Skin epidermis (tissue), 12 donors: ENCODE measurements around the gene WDR5B.
"Not testable (repeated sequence)": the region's sequence is repeated elsewhere in the genome, so short reads cannot be mapped to it uniquely, and the experiment has no call there.

Experiments
- H3K27ac ChIP-seq, 21 experiments: fragments of 200-600 bp; sonication (generic) in 11 of 21; one replicate each; pipeline ENCODE4 v1.5.0; 2020; ENCODE audit warnings: mild to moderate bottlenecking in 3 of 21, inconsistent platforms in 2 of 21, moderate library complexity in 2 of 21
- H3K4me3 ChIP-seq, 7 experiments: fragments of 200-600 bp; sonication (generic) in 2 of 7; one replicate each; pipeline ENCODE4 v1.5.0; 2020; ENCODE audit warnings: inconsistent platforms in 2 of 7, mild to moderate bottlenecking in 2 of 7, moderate library complexity in 1 of 7

WDR5B gene

DNA sequence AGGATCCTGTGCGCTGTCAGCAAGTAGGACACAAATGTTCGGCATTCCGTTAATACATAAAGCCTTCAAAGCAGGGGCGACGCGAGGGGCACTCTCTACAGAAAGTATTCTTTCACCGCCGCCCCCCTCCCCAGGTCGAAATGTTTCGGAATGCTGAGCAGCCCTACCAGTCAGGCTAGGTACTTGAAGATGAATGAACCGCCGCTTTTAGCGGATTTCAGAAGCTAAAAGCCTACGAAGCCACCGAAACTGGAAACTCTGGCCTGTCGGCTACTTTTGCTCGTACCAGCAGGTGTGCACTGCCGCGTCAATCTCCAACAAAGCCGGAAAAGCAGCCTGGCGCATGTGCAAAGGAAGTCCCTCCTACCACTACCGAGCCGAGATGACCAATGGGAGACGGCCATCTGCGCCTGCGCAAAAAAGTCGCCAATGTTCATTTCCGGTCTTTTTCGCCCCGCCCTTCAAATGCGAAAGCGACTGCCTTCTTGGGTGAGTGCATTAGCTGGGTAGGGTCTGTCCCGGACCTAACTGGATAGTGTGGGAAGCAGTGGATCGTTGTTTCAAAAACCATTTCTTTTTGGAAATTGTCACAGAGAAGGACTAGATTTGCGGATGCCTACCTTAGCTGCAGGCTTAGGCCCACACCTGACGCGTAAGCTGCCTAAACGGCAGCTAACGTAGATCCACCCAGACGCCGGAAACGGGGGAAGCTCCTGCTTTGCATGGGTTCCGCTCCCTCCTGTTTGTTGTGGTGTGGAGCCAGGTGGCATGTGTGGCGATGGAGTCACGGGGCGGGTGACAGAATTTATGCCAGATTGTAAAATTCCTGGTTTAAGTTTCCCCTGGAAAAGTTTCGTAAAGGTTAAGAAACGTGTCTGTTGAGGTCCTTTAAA is at the start of gene WDR5B:
Gene WDR5B (minus strand): TSS at position 301 of the 893 bp plus-strand sequence. CDS start 534 bp downstream, outside the sequence.
- Histone ChIP-seq H3K4me3 (peak within 1 kb of the TSS; percentile 53 to 79 (median 70)), H3K27ac (peak within 1 kb of the TSS; percentile 37 to 96 (median 90))

DNA sequence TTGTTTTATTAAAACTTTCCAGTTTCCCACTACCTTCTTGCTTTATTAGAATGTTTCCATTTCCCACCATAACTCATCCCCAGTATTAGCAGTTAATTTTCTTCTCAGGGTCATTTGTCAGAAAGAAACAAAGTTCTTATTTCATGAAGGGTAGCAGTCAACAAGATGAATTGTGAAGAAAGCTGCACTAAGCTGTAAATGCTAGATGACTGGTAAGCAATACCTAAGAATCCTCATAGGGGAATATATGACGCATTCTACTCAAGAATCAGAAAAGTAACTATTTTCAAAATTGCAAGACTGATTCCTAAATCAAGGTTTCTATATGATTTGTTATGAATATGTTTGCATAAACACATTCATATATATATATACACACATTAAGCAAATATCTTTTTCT is 48.8 kb upstream of the WDR5B start:
- Histone ChIP-seq H3K4me3 (no peak overlapping the region), H3K27ac (no peak overlapping the region)

DNA sequence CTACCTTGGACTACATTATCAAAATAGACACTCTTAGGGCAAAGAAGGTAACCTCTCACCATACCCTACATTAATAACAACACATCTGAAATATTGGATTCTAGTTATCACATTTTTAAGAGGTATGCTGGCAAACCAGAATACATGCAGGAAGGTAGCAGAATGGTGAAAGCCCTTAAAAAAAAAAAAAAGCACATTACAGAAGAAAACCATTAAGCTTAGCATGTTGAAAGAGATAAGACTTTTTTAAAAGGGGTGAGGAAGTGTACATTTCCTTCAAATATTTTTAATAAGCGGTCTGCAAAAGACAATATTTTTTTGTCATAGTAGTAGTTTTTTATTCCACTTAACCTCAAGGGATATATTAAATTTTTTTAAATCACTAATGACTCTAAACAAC is 46.5 kb upstream of the WDR5B start:
- H3K4me3 ChIP-seq: no peak overlapping the region
- H3K27ac ChIP-seq: no peak overlapping the region

DNA sequence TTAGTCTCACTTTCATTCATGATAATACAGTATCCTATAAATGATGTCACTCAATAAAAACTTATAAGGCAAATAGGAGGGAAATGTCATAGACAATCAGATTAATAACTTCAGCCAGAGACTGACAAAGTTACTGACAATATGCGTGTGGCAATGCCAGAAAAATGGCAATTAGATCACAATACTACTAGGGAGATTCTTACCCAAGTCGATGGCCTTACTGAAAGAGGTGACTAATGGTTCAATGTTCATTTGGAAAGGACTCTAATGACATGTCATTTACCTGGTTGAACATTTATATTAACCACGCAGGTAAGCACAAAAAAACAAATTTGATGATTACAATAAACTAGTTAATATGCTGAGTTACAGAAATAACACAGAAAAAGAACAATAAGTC is 45.9 kb upstream of the WDR5B start:
- Histone ChIP-seq H3K27ac (no peak overlapping the region), H3K4me3 (no peak overlapping the region)

DNA sequence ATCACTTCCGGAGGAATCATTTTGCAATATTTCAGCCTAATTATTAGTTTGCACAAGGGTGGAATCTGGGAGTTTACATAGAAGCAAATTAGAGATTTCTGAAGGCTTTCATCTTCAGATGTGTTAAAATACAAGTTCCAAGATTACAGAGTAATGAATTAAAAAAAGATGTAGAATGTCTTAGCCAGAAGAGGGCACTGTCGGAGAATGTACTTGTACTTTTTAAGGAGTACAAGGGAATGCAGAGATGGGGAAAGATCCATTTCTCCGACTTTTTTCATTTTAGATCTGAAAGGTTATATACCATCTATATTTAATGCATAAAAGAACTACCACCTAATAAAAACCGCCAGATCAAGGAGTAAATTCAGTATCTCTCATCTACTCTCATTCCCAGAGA is 43.1 kb upstream of the WDR5B start:
- Histone ChIP-seq H3K27ac (no peak overlapping the region), H3K4me3 (no peak overlapping the region)

DNA sequence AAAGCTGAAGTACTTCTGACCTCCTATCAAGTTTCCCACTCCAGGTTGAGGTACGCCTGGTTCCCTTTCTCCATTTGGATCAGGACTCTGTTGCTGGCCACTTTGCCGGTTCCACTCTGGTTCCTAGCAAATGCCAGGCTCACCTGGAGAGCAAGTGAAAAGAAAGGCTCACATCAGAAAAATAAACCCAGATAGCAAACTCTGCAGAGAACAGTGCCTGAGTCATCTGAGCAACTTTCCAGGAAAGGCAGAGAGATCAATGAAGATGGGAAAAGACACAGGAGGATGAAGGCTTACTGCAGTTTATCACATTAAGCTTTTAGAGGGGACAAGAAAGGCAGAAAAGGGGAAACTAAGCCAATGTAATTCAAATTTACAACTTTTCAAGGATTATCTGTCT is 41.8 kb upstream of the WDR5B start:
- no peak overlapping the region for H3K4me3 ChIP-seq

DNA sequence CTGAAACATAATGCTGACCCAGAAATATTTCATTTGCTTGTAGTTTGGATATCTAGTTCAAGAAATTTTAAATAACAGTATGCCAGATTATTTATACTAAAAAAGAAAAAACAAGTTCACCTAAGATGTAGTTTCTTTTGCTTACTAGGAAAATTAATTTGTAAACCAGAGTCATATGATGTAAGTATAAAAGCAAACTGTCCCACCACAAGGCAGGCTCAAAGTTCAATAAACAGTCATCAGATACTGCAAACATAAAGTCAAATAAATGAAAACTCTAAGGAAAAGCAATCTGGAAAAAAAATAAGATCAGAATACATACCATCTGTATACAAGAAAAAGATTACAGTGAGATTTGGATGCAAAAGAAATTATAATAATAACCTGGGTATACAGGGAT is 40.2 kb upstream of the WDR5B start:
- no peak overlapping the region for H3K4me3 ChIP-seq
- H3K27ac ChIP-seq: no peak overlapping the region

More for the DNA sequence above, 41.8 kb upstream of the WDR5B start:
- no peak overlapping the region for H3K27ac ChIP-seq

DNA sequence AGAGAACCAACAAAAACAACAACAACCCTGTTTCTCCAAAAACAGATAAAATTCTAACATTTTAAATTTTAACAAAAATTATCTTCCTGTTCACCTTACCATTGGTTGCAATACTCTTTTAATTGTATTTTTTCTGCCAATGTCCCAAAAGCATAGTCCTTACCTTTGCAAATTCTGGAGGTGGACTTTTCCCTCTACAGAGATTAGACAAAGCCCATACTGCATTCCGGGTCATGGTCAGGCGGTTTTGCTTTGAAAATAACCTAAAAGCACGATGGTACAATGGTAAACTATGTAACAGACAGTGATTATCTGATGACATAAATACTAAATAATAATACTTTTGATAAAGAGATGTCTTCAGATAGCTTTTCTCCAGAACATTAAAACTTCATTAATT is 35.5 kb upstream of the WDR5B start:
- Histone ChIP-seq H3K4me3 (no peak overlapping the region), H3K27ac (no peak overlapping the region)

DNA sequence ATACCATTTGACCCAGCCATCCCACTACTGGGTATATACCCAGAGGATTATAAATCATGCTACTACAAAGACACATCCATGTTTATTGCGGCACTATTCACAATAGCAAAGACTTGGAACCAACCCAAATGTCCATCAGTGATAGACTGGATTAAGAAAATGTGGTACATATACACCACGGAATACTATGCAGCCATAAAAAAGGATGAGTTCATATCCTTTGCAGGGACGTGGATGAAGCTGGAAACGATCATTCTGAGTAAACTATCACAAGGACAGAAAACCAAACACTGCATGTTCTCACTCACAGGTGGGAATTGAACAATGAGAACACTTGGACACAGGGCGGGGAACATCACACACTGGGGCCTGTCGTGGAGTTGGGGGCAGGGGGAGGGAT is 32.4 kb upstream of the WDR5B start:
- not testable (repeated sequence) for H3K4me3 ChIP-seq

DNA sequence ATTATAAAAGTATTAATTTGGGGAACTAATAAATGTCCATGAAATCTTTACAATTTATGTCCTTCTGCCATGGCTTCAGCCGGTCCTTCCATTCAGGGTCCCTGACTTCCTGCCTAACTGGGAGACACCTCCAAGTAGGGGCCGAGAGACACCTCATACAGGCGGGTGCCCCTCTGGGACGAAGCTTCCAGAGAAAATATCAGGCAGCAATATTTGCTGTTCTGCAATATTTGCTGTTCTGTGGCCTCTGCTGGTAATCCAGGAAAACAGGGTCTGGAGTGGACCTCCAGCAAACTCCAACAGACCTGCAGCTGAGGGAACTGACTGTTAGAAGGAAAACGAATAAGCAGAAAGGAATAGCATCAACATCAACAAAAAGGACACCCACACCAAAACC is 28.6 kb upstream of the WDR5B start:
- not testable (repeated sequence) for H3K4me3 ChIP-seq

More for the DNA sequence above, 32.4 kb upstream of the WDR5B start:
- H3K27ac ChIP-seq: not testable (repeated sequence)

DNA sequence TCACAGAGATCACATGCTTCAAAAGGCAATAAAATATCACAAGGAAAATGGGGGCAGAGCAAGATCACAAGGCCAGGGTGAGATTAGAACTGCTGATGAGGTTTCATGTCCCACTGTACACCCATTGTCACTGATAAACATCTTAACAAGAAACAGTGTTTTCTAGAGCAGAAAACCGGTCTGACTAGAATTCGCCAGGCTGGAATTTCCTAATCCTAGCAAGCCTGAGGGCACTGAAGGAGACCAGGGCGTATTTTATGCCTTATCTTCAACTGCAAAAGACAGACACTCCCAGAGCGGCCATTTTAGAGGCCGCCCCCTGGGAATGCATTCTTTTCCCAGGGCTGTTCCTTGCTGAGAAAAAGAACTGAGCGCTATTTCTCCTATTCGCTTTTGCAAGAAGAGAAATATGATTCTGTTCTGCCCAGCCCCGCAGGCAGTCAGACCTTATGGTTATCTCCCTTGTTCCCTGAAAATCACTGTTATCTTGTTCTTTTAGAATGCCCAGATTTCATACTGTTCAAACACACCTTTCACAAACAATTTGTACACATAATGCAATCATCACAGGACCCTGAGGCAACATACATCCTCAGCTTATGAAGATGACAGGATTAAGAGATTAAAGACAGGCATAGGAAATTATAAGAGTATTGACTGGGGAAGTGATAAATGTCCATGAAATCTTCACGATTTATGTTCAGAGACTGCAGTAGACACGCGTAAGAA is 28.1 kb upstream of the WDR5B start:
- H3K4me3 ChIP-seq, H3K27ac ChIP-seq: not testable (repeated sequence)

More for the DNA sequence above, 28.6 kb upstream of the WDR5B start:
- H3K27ac ChIP-seq: not testable (repeated sequence)

DNA sequence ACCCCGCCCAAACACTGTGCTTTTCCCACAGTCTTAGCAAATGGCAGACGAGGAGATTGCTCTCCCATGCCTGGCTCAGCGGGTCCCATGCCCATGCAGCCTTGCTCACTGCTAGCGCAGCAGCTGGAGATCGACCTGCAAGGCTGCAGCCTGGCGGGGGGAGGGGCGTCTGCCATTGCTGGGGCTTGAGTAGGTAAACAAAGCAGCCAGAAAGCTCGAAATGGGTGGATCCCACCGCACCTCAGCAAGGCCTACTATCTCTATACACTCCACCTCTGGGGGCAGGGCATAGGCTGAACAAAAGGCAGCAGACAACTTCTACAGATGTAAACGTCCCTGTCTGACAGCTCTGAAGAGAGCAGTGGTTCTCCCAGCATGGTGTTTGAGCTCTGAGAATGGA is 27.2 kb upstream of the WDR5B start:
- Histone ChIP-seq H3K4me3 (no peak overlapping the region), H3K27ac (no peak overlapping the region)

DNA sequence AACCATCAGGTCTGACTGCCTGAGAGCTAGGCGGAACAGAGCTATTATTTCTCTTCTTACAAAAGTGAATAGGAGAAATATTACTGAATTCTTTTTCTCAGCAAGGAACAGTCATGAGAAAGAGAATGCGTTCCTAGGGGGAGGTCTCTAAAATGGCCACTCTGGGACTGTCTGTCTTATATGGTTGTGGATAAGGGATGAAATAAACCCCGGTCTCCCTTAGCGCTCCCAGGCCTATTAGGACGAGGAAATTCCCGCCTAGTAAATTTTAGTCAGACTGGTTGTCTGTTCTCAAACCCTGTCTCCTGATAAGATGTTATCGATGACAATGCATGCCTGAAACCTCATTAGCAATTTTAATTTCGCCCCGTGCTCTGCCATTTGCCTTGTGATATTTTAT is 20.1 kb upstream of the WDR5B start:
- H3K4me3 ChIP-seq: no peak overlapping the region

DNA sequence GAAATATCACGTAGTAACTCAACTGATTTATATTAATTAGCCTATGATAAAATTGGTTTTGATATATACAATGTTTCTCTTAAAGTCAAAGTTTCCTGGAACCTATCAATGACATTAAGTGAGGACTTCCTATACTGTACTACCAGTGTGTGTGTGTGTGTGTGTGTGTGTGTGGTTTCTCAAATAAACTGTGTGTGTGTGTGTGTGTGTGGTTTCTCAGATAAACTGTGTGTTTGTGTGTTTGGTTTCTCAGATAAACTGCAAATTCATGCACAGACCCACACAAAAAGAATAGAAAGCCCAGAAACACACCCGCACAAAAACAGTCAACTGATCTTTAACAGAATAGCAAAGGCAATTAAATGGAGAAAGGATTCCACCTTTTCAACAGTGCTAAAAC is 14.5 kb upstream of the WDR5B start:
- Histone ChIP-seq H3K27ac (no peak overlapping the region), H3K4me3 (no peak overlapping the region)

More for the DNA sequence above, 20.1 kb upstream of the WDR5B start:
- H3K27ac ChIP-seq: no peak overlapping the region

DNA sequence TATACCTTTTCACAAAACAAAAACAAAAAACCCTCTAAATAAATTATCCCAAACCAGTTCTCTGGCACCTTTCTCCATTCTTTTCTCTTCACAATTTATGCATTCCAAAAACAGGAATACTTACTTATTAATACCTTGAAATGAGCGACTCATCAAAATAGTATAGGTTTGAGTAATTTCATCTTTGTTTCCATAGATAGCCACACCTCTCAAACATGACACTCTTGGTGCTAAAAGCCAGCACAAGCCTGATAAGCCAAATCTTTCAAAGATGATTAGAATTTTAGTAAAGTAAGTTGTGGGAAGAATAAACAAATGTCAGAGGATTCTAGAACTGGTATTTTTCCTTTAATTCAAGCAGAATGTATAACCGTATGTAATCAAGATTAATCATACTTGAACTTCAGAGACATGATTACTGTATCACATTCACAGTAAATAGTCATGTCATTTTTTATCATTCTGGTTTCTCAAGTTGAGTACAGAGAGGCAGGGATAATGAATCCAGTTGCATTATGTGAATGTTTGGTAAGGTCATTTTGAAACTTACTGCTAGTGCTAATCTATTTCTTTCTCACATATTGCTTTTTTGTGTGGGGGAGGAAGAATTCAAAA is 12.1 kb upstream of the WDR5B start:
- H3K27ac ChIP-seq: no peak overlapping the region
- no peak overlapping the region for H3K4me3 ChIP-seq

DNA sequence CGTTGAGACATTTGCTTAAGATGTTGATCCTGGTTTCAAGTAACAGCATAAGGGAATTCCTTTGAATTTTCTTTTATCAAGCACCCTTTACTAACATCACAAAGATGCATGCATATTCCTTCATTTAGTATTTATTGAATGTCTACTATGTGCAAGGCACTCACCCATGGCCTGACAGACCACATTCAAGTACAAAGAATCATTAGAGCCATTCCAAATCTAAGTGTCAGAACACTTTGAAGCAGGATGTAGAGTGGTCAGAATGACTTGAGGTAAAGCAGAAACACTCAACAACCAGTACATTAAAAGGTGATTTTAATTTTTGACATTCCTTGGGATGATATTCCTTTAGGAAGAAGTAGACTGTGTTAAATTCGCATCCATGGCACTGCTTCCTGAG is 6.0 kb upstream of the WDR5B start:
- Histone ChIP-seq H3K27ac (no peak overlapping the region), H3K4me3 (no peak overlapping the region)

DNA sequence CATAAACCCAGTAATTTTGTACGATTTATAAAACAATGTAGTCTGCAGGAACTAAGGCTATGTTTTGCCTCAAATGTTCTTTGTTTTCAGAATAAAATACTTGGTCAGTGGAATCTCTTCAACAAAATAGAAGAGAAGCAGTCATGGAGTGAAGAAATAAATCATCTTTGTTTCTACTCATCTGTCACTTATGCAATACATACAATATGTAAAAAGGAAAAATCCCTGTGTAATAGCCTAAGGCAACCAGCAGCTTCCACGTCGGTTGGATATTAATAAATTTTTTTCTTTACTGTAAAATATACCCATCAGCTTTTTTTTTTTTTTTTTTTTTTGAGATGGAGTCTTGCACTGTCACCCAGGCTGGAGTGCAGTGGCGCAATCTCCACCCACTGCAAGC is 5.2 kb upstream of the WDR5B start:
- no peak overlapping the region for H3K27ac ChIP-seq
- H3K4me3 ChIP-seq: no peak overlapping the region

DNA sequence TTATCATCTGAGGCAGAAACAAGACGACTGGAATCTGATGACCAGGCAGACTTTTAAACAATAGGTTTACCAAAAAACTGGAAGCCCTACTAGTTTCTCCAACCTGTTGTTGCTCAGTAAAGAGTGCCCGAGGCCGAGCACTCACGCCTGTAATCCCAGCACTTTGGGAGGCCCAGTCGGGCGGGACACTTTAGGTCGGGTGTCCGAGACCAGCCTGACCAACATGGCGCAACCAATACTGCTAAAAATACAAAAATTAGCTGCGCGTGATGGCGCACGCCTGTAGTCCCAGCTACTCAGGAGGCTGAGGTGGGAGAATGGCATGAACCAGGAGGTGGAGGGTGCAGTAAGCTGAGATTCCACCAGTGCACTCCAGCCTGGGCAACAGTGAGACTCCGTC is 1.1 kb upstream of the WDR5B start:
- peak overlapping the region in 19 of 21 experiments; percentile 74 to 96 (median 90) for H3K27ac ChIP-seq
- H3K4me3 ChIP-seq: peak overlapping the region; percentile 53 to 79 (median 70)

DNA sequence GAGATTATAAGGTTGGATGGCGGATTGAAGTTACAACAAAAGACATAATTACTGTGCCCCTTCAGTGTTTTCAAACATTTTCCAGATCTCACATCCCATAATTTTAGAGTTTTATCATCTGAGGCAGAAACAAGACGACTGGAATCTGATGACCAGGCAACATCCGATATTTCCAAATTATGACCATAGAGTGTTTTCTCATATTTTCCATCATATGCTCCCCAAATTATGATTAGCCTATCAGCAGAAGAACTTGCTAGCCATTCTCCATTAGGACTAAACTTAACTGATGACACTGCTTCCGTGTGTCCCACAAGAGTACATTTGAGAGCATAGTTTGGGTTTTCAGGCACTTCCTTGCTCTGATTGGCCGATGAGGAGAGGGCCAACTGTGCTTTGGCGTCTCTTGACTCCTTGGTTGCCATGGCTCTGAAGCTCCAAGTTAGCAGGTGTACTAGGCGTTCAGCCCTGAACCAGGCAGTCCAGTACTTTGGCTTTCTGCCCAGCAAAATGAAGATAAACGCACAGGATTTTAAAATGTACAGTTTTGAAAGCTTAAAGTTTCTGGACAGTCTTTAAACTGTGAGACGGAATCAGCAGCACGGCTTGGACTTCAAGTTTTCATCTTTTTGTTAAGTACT is 638 bp downstream of the WDR5B start:
- H3K4me3 ChIP-seq: peak overlapping the region; percentile 53 to 79 (median 70)
- peak overlapping the region in 20 of 21 experiments; percentile 74 to 96 (median 90) for H3K27ac ChIP-seq

DNA sequence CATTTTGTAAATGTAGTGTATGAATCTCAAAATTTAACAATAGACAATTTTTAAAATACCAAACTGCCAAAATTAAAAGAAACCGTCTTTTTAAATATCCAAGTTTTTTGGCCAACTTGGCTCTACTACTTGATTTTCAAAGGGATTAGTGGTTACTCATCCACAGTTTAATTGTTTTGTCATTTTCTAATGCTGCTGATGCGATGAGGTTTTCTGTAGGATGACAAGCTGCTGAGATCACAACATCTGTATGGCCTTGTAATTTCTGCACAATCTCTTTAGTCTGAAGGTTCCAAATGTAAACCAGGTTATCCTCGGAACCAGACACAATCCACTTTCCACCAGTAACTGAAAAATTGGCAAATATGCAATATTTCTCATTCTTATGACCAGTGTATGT is 1.5 kb downstream of the WDR5B start:
- no peak overlapping the region for H3K4me3 ChIP-seq
- peak overlapping the region in 1 of 21 experiments; percentile 88 for H3K27ac ChIP-seq
